GM19455 (cell line): ENCODE results near the gene RSF1.

ENCODE experiments used
- ATAC-seq: cut with Tn5 transposase; IDR thresholded peaks from one replicate; pipeline ENCODE4 v1.9.1; 2021; ENCODE audit not compliant: unreplicated experiment

RSF1 gene

DNA sequence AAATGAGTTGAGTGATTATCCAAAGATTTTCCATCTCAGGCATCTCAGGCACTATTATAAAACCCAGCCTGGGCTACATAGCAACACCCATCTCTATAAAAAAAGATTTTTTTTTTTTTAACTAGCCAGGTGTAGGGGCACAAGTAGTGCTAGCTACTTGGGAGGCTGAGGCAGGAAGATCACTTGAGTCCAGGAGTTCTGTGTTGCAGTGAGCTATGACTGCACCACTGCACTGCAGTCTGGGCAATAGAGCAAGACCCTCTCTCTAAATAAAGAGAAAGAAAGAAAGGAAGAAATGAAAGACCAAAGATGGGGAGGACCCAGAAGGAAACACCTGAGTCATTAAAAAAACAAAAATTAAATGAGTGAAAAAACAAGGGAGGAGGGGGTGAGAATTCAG lies 14.1 kb downstream of the RSF1 start:
- no peak for ATAC-seq

DNA sequence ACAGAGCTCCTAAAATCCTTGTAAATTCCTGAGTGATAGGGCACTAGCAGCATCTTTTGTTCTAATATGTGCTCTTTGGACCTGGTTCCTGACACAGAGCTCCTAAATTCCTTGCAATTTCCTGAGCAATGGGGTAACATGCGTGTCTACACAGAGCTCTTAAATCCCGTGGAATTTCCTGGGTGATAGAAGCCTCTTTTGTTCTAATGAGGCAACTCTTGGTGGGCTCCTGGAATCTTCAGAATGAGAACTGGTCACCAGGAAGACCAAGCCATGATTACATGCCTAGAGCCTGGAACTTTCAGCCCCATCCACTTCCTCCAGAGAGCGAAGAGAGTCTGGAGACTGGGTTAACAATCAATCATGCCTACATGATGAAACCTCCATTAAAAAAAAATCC lies 19.0 kb downstream of the RSF1 start:
- no peak for ATAC-seq

DNA sequence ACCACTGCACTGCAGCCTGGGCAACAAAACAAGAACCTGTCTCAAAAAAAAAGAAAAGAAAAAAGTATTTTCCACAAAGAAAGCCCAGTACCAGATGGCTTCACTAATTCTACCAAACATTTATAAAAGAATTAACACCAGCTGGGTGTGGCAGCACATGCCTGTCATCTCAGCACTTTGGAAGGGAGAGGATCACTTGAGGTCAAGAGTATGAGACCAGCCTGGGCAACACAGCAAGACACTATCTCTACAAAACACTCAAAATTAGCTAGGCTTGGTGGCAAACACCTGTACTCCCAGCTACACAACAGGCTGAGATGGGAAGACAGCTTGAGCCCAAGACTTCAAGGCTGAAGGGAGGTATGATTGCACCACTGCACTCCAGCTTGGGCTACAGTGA lies 20.1 kb downstream of the RSF1 start:
- no peak for ATAC-seq

DNA sequence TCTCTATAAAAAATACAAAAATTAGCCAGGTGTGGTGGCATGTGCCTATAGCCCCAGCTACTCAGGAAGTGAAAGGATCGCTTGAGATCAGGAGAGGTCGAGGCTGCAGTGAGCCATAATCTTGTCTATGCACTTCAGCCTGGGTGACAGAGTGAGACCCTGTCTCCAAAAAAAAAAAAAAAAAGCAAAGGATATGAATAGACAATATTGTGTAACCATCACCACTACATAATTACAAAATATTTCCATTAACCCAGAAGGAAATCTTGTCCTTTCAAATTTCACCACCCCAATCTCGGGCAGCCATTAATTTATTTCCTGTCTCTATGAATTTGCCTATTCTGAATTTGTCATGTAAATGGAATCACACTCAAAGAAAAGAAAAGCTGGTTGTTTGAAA lies 21.2 kb downstream of the RSF1 start:
- ATAC-seq = no peak

DNA sequence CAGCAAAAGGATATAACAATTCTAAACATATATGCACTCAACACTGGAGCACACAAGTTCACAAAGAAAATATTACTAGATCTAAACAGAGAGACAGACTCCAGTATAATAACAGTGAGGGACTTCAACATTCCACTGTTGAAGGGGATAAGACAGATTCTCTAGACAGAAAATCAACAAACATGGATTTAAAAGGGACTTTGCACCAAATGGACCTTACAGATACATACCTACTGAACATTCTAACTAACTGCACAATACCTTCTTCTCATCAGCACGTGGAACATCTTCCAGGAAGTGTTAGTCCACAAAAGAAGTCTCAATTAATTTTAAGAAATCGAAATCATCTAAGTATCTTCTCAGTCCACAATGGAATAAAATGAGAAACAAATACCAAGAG lies 26.6 kb downstream of the RSF1 start:
- ATAC-seq = no peak

DNA sequence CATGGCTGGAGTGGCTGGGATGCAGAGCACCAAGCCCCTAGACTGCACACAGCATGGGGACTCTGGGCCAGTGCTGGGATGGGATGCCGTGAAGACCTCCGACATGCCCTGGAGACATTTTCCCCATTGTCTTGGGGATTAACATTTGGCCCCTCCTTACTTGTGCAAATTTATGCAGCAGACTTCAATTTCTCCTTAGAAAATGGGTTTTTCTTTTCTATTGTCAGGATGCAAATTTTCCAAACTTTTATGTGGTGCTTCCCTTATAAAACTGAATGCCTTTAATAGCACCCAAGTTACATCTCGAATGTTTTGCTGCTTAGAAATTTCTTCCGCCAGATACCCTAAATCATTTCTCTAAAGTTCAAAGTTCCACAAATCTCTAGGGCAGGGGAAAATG lies 29.2 kb downstream of the RSF1 start:
- ATAC-seq = no peak

DNA sequence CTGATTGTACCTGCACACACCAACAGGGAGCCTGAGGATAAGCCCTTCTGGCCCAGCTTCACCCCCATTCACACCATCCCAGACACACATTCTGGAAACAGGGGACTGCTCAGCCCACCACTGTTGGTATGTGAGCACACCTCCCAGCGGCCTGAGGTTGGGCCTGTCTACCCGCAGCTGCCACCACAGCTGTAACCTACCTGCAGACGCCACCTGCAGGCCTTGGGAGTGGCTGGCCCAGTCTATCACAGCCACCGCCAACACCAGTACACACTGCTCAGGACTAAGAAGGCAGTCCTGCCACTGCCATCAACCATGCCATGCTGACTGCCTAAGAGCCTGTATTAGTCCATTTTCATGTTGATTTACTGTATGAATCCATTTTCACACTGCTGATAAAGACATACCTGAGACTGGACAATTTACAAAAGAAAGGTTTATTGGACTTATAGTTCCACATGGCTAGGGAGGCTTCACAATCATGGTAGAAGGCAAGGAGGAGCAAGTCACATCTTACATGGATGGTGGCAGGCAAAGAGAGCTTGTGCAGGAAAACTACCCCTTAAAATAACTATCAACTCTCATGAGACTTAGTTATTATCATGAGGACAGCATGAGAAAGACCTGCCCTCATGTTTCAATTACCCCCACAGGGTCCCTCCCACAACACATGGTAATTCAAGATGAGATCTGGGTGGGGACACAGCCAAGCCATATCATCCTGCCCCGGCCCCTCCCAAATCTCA lies 30.6 kb downstream of the RSF1 start:
- no peak for ATAC-seq

DNA sequence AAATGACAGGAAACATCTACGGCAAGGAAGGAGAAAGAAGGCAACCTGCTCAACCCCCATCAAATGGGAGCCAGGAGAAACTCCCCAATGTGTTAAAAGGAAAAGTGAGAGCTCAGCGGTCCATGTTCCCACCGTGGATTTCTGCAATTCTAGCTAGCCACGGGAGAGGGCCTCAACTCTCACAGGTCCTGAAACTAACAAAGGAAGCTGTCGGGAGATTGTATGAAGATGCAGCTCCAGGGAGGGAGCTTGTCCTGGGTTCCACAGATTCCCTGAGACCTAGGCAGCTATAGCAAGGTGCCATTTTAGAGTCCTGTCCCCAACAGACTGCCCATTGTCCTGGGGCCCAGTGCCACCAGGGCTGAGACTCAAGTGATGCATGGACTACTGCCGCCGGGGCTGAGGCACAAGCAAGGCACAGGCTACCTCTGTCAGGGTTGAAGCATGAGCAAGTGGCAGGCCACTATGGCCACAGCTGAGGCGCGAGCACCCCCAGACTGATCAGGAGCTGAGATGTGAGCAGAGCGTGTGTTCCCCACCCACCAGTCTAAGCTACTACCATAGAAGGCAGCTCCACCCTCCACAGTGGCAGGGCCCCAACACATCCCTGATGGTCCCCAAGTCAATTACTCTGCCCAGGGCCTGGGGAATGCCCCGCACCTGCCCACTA lies 31.3 kb downstream of the RSF1 start:
- ATAC-seq = no peak

DNA sequence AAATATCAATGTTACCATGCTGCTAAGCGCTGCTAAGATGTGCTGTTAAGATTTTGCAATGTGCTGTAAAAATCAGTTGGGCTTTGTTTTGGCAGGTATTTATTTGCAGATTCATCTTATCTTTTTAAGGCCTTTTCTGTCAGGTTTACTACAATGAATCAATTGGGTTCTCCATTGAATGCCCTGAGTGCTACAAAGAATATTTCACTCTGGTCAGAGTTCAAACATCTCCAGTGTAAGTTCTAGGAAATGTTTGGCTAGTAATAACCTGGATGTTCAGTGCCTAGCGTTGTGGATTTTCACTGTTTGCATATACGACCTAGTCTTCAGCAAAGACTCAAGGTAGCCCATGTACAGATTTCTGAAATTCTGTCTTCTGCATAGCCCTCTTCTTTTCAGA lies 36.0 kb downstream of the RSF1 start:
- no peak for ATAC-seq

DNA sequence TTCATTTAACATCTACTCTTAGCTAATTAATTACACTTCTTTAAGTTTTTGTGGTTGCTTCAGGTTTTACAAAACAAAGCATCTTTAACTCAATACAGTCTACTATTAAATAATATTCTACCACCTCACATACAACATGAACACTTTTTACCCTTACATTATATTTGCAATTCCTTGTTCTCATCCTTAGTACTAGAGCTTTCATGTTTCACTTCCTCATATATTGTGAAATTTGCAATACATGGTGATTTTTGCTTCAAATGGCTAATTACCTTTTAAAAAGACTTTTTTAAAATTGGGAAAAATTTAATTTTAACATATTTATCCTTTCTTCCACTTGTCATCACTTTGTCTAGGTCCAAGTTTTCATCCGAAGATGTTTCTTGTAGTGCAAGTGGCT lies 37.5 kb downstream of the RSF1 start:
- ATAC-seq = no peak

DNA sequence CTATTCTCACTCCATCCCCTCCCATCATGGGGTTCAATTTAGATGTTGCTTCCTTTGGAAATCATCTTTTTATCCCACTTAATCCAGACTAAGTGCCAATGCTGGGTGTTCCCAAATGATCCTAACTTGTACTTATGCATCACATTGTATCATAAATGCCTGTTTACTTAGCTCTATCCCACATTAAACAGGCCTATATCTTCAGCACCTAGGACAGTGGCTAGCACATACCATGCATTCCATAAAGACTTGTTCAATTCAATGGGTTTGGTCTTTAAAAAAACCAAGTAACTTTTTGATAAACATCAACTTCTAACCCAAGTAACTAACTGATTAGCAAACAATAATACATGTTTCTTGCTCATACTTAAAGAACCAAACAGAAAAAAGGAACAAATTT lies 40.6 kb downstream of the RSF1 start:
- no peak for ATAC-seq

DNA sequence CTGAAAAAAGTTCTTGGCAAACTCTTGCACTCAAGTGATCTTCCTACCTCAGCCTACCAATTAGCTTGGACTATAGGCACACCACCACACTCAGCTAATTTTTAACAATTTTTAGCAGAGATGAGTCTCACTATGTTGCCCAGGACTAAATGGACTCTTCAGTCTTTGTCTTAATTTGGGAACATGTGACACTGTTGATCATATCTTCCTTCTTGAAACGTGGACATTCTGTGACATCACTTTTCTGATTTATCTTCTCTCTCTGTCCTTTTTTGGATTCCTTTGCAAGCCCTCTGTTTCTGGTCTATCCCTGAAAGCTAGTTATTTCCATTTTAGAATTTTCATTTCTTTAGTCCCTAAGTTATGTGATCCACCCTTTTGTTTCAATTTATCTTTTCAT lies 42.0 kb downstream of the RSF1 start:
- no peak for ATAC-seq

DNA sequence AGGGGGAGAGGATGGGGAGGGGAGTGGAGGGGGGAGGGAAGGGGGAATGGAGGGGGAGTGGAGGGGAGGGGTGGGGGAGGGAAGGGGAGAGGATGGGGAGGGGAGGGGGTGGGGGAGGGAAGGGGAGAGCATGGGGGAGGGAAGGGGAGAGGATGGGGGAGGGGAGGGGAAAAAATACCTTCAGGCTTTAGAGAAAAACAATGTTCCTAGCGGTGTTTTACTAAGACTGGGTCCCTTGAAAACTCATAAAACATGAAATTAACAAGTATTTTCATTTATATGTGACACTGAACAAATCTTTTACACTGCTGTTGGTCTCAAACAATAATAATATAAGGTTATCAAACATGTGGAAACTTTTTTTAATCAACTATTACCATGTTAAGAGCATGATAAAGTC lies 42.4 kb downstream of the RSF1 start:
- ATAC-seq = no peak

DNA sequence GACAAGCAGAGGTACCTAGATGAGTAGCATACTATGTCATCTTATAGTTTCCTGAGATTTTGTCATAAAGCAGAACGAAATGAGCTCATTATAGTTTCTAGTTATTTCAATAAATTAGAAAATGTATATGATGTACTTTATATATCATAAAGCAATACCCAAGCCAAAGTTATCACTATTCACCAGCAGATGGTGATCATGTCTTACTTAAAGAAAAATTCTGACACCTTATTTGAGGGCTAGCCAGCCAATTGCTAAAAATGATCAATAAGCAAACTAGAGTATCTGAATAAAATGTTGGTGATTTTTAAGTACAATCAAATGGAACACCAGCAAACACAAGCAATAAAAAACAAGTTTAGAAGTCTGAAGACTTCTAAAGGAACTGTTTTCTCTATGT lies 44.1 kb downstream of the RSF1 start:
- no peak for ATAC-seq

DNA sequence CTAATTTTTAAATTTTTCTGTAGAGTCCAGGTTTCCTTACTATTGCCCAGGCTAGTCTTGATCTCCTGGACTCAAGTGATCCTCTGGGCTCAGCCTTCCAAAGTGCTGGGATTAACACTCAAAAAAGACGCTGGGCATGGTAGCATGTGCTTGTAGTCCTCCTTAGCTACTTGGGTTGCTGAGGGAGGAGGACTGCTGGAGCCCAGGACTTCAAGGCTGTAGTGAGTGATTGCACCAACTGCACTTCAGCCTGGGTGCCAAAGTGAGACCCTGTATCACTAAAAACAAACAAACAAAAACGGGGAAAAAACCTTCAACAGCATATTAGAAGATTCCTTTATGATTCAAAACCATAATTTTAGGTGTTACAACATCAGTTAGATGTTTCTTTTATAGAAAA lies 44.6 kb downstream of the RSF1 start:
- ATAC-seq = no peak

DNA sequence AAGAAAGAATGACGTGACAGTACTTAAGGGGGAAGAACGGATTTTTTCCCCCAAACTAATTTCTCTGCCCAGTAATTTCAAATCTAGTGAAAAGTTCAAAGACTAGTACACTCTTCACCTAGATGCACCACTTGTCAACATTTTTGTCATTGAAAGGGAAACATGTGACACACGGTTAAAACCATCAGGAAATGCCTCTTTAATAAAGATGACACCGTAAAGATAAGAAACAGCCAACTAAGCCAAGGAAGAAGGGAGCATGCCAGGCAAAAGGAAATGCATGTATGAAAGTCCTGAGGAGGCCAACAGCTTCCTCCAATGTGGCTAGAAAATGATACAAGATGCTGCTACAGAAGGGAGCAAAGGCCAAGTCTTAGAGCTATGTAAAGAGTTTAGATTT lies 49.4 kb downstream of the RSF1 start:
- no peak for ATAC-seq

DNA sequence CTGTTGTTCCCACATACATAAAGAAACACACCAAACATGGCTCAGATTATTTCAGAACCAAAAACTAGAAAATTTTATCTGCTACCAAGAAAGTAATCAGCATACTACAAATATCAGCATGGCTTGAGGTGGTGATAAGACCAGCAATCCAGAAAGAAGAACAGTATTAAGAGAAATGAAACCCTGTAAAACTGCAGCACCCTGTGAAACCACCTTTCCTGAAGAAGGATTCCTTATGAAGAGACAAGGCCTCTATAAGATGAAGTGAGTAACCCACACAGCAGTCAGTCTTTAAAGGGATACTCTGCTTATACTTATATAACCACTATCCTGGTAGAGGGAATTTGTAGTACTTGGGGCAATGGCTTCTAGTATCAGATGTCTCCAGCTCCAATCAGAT lies 49.9 kb downstream of the RSF1 start:
- no peak for ATAC-seq

DNA sequence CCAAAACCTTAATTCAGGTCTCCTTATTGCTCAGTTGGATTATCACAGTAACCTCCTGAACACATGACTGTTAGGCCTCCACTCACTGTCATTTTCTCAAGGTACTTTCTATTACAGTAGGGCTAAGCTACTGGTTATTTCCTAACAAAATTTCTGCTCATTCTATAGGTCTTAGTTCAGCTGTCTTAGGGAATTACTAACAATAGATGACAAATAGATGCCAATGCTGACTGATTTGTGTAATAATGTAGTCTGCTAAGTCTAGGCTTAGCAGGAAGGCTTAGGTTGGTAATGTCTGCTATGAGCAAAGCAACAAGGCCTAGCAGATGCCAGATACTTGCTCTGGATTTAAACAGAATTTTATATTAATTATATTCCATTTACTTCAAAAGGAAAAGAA lies 58.1 kb downstream of the RSF1 start:
- ATAC-seq = no peak

DNA sequence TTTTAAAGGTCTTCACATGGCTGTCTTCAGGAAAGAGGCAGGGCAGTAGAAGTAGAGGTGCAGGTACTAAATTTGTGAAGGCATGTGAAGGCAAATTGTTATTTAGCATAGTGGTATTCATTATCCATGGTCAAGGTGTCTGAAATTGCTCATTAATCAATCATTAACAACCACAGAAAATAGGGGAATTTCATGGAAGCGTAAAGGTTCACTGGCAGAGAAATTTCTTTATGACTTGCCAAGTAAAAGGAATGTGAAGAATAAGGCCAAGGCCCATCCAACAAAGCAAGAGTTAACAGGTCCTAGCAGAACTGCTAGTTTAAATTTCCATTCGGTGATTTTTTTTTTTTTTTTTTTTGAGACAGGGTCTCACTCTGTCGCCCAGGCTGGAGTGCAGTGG lies 59.0 kb downstream of the RSF1 start:
- no peak for ATAC-seq

DNA sequence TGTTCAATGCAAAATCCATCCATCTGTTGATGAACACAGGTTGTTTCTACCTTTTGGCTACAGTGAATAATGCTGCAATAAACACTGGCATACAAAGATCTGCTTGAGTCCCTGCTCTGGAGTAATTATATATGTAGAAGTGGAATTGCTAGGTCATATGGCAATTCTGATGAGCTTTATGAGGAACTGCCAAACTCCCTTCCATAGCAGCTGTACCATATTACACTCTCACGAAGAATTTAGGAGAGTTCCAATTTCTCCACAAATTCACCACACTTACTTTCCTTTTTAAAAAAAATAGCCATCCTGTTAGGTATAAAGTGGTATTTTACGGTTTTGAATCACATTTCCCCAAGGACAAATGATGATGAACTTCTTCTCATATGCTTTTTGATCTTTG lies 62.2 kb downstream of the RSF1 start:
- ATAC-seq = no peak

DNA sequence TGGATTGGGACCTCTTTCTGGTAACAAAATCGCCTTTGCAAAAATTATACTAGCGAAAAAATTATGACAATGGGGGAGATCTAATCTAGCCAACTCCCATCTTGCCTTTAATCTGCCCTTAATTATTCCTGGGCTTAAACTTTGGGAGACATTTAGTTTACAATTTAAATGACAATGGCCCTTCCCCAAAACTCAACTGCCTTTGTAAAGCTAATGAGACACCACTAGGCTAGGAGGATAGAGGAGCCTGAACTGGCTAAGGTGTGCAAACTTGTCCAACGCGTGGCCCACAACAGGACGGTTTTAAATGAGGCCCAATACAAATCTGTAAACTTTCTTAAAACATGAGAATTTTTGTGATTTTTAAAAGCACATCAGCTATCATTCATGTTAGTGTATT lies 67.3 kb downstream of the RSF1 start:
- no peak for ATAC-seq

DNA sequence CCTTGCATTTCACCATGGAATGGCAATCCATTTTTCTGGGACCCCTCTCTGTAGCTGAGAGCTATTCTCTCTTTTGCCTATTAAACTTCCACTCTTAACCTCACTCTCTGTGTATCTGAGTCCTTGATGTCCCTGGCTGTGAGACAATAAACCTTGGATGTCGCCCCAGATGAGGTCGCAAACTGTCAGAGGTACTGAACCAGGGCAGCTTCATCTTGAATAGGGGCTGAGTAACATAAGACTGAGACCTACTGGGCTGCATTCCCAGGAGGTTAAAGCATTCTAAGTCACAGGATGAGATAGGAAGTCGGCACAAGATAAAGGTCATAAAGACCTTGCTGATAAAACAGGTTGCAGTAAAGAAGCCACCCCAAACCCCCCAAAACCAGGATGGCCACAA lies 68.0 kb downstream of the RSF1 start:
- ATAC-seq = no peak
